AG04450 (cell line): ENCODE results near the gene CACNA2D3. TPM values are rescaled to one million over a fixed set of nuclear protein-coding genes. Genes with fewer than 3 reads are reported as not detected.
"Not testable (repeated sequence)": the region's sequence is repeated elsewhere in the genome, so short reads cannot be mapped to it uniquely, and the experiment has no call there.

Experiments
- CTCF ChIA-PET: fragments of 300-600, 350-600 bp; formaldehyde crosslinking; extraction: SDS; loops from one replicate; lab custom pipeline; 2022; ENCODE audit warnings: antibody characterized with exemption, inconsistent platforms; lab: Charles Lee
- POLR2A ChIA-PET: fragments of 350-600 bp; formaldehyde crosslinking; extraction: SDS; loops from one replicate; lab custom pipeline; 2021; ENCODE audit warnings: antibody characterized with exemption, inconsistent platforms; lab: Yijun Ruan, JAX
- DNase-seq: peaks from one replicate; pipeline ENCODE4 v3.0.0-alpha.2; 2011; ENCODE audit warnings: low read depth, low spot score
- H3K27ac ChIP-seq: one replicate; pipeline ENCODE4 v1.5.1; 2012; ENCODE audit warnings: low read depth, low read length, control low read depth
- H3K27me3 ChIP-seq: one replicate; pipeline ENCODE4 v1.6.0; 2012; ENCODE audit warnings: low read length; ENCODE audit not compliant: control insufficient read depth, insufficient read depth
- H3K4me3 ChIP-seq: 2 replicates; pipeline ENCODE4 v1.5.1; 2011; ENCODE audit warnings: mild to moderate bottlenecking, low read depth, low read length, control low read depth
- H3K9me3 ChIP-seq: 2 replicates; pipeline ENCODE4 v1.5.1; 2012; ENCODE audit warnings: low read length; ENCODE audit not compliant: control insufficient read depth, insufficient read depth
- polyA plus RNA-seq: library from polyadenylated mRNA; depleted of rRNA; stranded (reverse); fragments of >200 nt; gene quantifications from 2 replicates; pipeline ENCODE4 v1.2.3, GENCODE V29; 2011
- TF ChIP-seq, protein P1 (sequence below): IDR thresholded peaks from 2 replicates; pipeline ENCODE4 v1.5.1; 2011; ENCODE audit warnings: low read depth, low read length, control low read depth, inconsistent platforms

The CACNA2D3 gene
- polyA plus RNA-seq, 1 experiment = 0.32 TPM

DNA sequence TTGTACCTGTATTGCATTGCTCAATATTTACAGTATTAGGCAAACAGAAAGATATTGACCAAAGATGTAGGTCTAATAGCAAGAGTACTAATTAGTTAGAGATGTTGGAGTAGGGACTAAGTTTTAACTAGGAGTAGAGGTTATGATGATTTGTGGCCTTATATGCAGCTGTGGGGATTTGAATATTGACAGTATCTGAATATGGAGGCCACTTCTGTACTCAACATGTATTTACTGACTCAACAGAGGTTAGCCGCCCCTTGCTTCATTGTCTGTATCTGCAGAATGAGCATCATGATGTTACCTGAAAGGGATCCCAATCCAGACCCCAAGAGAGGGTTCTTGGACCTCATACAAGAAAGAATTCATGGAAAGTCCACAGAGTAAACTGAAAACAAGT is 855.1 kb downstream of the CACNA2D3 start:
- Histone ChIP-seq H3K4me3 (no peak overlapping the region), H3K27me3 (no peaks in the 10 kb centered on the region), H3K27ac (no peak overlapping the region), H3K9me3 (no peaks in the 10 kb centered on the region)
- DNase-seq = no peak
- CTCF ChIA-PET = no interaction called here
- POLR2A ChIA-PET = no interaction called here
- TF ChIP-seq, protein P1, sequence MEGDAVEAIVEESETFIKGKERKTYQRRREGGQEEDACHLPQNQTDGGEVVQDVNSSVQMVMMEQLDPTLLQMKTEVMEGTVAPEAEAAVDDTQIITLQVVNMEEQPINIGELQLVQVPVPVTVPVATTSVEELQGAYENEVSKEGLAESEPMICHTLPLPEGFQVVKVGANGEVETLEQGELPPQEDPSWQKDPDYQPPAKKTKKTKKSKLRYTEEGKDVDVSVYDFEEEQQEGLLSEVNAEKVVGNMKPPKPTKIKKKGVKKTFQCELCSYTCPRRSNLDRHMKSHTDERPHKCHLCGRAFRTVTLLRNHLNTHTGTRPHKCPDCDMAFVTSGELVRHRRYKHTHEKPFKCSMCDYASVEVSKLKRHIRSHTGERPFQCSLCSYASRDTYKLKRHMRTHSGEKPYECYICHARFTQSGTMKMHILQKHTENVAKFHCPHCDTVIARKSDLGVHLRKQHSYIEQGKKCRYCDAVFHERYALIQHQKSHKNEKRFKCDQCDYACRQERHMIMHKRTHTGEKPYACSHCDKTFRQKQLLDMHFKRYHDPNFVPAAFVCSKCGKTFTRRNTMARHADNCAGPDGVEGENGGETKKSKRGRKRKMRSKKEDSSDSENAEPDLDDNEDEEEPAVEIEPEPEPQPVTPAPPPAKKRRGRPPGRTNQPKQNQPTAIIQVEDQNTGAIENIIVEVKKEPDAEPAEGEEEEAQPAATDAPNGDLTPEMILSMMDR = no peak

DNA sequence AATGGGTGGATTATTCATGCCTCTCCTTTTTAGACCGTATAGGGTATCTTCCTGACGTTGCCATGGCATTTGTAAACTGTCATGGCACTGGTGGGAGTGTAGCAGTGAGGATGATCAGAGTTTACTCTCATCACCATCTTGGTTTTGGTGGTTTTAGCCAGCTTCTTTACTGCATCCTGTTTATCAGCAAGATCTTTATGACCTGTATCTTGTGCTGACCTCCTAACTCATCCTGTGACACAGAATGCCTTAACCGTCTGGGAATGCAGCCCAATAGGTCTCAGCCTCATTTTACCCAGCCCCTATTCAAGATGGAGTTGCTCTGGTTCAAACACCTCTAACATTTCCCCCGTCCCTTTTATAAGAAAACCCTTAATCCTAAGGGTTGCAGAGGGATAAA is 855.6 kb downstream of the CACNA2D3 start:
- POLR2A ChIA-PET = not testable (repeated sequence)

DNA sequence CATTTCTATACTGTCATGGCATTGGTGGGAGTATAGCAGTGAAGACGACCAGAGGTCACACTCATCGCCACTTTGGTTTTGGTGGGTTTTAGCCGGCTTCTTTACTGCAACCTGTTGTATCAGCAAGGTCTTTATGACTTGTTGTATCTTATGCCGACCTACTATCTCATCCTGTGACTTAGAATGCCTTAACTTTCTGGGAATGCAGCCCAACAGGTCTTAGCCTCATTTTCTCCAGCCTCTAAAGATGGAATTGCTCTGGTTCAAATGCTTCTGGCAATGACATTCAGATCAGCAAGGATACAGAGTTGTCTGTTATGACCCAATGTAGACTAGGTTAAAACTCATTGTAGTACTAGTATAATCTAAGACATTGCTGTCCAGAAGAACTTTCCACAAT is 860.5 kb downstream of the CACNA2D3 start:
- Histone ChIP-seq H3K4me3 (no peak overlapping the region), H3K27ac (no peak overlapping the region), H3K9me3 (no peaks in the 10 kb centered on the region), H3K27me3 (no peaks in the 10 kb centered on the region)
- ChIA-PET POLR2A (no interaction called here), CTCF (no interaction called here)
- TF ChIP-seq, protein P1 = no peak
- DNase-seq = no peak

More for the DNA sequence above, 855.6 kb downstream of the CACNA2D3 start:
- H3K4me3 ChIP-seq, DNase-seq, H3K27me3 ChIP-seq, H3K9me3 ChIP-seq, H3K27ac ChIP-seq: not testable (repeated sequence)
- CTCF ChIA-PET = interaction anchor here (0.8 kb wide), 1 partner anchor 9 kb away, joined by 6 read pairs; no protein-coding TSS in a partner anchor

DNA sequence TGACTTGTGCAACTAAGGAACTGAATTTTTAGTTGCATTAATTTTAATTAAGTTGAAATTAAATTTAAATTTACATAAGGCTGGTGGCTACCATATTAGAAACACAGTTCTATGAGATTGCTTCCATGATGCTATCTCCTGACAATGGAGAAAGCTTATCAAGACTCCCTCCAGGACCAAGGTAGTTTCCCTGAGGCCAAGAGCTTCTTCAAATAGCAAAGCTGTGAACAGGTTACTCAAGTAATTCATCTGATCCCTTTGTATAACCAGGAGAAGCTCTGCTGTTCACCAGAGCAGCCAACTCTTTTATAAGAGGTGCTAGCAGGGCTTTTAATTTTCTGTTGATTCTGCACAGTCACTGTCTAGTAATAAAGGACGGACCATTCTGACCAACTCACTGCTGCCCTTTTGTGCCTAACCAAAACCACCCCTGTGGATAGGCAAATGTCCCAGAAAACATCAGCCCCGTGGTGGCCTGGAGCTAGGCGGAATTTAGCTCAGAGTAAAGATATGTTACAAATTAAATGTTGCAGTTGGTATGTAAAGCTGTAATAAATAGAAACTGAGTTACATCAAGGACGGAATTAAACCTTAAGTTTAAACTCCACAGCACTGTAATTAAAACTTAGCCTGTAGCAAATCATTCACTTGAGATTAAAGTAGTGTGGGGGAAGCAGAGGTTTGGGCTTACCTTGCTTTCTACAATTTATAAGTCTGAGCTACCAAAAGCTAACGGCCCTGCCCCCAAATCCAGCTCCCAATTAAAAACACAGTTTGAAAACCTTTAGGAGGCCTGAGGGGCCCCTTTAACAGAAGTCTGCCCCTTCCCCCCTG is 861.1 kb downstream of the CACNA2D3 start:
- ChIA-PET POLR2A (no interaction called here), CTCF (interaction anchor here (1.1 kb wide), 1 partner anchor 16 kb away, joined by 3 read pairs; no protein-coding TSS in a partner anchor)
- H3K4me3 ChIP-seq = no peak overlapping the region
- H3K9me3 ChIP-seq = no peaks in the 10 kb centered on the region
- no peaks in the 10 kb centered on the region for H3K27me3 ChIP-seq
- no peak for DNase-seq
- no peak overlapping the region for H3K27ac ChIP-seq
- TF ChIP-seq, protein P1 = no peak

DNA sequence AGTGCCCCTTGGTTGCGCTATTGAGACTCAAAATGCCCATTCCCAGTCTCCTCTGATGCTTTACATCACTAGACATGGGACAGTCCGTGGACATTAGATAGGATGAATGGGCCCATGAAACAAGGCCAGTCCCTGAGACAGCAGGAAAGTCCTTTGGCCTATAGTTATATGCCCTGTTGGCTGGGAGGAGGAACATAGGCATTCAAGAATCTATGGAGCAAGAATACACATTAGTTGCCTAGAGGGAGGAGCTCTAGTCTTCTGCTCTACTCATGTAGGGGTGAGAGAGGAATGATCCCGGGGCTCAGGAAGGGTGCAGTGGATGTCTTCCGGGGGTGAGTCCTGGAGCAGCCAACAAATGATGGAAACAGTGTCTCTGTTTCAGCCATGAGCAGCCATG is 863.5 kb downstream of the CACNA2D3 start:
- Histone ChIP-seq H3K27ac (no peak overlapping the region), H3K9me3 (no peaks in the 10 kb centered on the region), H3K27me3 (no peaks in the 10 kb centered on the region), H3K4me3 (no peak overlapping the region)
- TF ChIP-seq, protein P1 = no peak
- no peak for DNase-seq
- POLR2A ChIA-PET = no interaction called here
- CTCF ChIA-PET = no interaction called here
